ENCODE data around the gene C6orf15.

The C6orf15 gene

DNA sequence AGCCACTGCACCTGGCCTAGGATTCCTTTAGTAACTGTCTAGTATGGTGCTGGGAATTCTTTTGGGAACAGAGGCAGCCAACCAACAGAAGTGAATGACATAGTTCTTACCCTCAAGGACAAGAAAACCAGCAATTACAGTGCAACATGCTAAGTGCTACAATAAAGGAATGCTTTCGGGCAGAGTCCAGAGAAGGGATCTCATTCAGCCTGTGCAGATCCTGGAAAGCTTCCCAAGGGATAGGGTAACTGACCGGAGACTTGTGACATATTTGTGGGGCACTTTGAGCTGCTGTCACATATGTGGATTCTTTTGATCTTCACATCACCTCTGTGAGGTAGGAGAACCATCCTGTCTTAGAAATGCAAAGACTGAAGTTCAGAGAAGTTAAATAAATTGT, 46.8 kb downstream of the C6orf15 start:
- no peak for DNase-seq

DNA sequence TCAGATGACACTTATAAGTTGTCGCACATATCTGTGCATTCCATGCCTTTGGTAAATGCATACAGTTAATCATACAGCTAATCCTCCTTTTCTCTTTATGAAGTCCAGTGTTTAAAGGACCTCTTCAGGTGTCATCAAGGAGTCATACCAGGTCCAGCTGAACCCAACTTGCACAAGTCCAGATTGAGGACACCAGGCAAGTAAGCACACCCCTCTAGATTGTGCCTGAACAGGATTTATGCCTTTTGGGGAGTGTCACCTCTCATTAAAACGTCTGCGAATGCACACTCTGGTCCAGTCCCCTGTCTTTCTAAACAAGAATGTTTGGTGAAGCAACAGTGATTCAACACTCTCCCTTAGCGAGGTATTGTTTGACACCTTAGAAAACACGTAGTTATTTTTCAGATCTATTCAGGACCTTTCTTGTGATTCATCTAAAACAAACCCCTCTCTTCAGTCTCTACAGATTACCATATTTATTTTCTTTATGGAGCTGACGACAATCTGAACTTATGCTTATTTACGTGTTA, 48.4 kb downstream of the C6orf15 start:
- DNase-seq: no peak
